ENCODE data around the gene POGLUT2.

Gene POGLUT2

DNA sequence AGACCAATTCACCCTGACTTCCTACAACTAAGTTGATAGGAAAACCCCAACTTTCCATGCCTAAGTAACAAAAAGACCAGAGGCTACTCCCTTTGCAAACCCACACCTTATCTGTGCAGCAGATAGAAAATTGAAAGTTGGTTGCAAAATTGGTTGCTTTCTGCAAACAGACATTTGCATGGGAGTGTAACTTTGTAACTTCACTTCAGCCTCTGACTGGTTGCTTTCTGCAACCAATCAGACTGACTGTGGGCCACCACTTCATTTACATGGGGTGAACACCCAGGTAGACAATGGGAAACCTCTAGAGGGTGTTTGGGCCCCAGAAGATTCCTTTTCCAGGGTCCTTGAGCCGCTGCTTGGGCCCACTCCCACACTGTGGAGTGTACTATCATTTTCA is 35.0 kb downstream of the POGLUT2 start:
- DNase-seq: no peak

DNA sequence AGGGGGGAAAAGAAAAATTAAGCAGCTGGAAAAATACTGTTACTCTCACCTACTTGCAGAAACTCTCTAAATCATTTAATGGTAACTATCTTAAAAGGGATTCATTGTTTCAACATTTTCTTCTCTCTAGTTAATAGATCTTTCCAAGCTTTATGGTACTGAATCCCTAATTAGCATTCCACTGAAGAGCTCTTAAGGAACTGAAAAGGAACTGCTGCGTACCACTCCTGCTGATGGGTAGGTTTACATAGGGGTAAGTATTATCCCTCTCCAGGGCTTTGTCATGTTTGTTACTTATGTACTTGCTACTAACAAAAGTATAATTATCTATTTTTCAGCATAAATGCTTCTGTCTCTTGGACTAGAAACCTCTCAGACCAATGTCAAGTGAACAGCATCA is 37.7 kb downstream of the POGLUT2 start:
- no peak for DNase-seq

DNA sequence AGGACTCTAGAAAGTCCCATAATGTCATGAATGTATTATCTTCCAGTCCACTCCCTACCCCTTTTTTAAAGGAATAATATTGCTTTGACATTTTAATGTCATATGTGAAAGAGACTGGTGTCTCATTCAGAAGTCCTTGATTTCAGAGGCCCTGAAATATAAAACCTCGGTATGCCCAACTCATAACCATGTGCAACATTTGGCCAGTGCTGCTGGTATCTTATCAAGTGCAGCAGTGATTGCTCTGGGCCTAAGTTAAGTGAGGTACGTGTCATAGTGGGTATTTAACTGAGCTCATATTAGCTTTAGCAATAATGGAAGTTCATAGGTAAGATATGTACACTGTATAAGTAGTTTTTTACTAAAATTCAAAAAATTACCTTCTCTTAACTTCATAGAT is 39.9 kb downstream of the POGLUT2 start:
- DNase-seq: no peak

DNA sequence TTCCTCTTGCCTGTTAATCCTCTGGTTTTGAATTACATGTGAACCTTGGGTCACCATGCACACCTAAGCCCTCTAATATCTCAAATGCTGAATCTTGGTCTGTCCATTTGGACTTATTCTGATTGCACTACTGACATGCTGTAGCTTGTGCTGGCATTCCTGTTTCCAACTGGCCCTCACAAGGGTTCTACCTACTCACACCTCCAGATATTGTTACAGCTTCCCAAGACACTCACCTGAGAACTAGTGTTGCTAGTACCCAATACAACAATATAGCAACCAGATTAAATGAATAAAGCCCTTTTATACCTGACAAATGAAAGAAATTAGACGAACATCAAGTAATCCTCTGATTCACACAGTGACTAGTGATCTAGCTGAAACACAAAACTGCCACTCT is 41.8 kb downstream of the POGLUT2 start:
- DNase-seq: no peak

DNA sequence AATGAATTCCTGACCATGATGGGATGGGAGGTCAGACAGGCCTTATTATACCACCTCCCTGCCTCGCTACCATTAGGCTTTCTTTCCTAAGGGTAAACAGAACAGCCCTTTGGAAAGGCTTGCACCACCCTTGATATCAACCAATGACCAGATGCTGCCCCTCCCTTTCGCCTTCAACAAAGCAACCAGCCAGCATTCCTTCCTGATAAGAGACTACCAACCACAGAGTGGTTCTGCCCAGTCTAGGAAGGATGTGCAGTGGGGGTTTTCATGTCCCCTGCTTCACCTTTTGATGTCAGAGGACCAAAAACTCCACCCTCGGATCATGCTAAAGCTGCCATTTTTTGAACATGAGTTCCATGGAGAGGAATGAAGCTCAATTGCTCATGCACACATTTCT is 46.9 kb downstream of the POGLUT2 start:
- no peak for DNase-seq

DNA sequence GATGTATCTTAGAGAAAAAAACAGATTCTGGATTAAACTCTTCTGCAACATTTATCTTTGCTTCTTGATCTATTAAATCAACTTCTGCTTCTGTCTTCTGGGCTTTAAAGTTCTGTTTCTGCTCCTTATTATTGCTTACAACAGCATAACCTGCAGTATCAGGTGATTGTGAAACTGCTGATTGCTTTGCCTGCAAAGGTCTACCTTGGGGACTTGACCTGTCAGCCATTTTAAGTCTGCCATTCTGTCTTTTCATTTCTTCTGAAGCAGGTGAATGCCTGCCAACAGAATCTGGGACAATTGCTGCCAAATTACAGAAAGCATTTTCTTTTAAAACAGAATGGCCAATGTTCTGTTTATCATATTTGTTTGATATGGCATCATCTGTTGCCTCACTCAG is 56.3 kb downstream of the POGLUT2 start:
- DNase-seq: no peak

DNA sequence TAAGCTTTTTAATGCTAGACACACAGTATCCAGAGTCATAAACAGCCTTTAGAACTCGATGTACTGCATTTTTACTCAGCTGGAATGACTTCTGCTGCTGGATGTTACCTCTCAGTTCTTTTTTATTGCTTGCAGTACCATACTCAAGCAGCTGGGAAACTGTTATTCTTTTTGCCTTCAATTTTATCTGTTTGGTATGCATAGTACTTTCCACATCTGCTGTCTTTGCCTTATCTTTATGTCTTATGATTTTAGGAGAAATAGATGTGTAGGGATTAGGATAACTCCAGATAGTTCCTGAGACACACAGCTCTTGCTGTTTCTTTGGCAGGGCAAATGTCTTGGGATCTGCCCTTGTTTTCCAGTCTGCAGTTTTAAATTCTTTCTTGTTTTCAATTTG is 56.7 kb downstream of the POGLUT2 start:
- no peak for DNase-seq

Data from CD4-positive, alpha-beta T cell treated with Interleukin-12 subunit alpha and Interleukin-12 subunit beta, for 1 hour (primary cell).